ENCODE data around the gene CLCN7. TPM values are rescaled to one million over a fixed set of nuclear protein-coding genes. Genes with fewer than 3 reads are reported as not detected.

The CLCN7 gene
- polyA plus RNA-seq, 1 donor from 2014 or later: 40.9 TPM

DNA sequence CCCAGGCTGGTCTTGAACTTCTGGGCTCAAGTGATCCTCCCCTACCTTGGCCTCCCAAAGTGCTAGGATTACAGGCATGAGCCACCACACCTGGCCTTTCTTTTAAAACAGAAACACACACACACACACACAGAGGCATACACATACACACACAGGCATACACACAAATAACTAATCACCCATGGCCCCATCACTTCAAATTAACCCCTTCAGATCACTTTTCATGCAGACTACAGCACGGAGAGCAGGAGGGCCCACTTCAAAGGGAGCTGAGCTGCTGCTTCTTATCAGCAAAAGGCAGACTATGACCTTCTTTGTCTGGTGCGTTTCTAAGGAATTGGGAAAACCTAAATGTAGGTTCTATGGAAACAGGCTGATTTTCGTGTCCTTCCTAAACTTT lies 1.9 kb downstream of the CLCN7 start:
- Histone ChIP-seq H3K9ac (ENCODE audit: low read length) (no peak overlapping the region), H3K36me3 (ENCODE audit: insufficient read depth, low read length) (no peaks in the 10 kb centered on the region), H3K79me2 (replicated peaks; ENCODE audit: insufficient read depth, low read length) (peaks cover 17% of the 10 kb centered on the region), H3K9me3 (ENCODE audit: low read length) (no peaks in the 10 kb centered on the region), H3K27ac (ENCODE audit: low read length) (no peak overlapping the region), H3K4me3 (ENCODE audit: low read length) (no peak overlapping the region), H3F3A (ENCODE audit: insufficient read depth, low read length, poor library complexity, severe bottlenecking) (no peaks in the 10 kb centered on the region), H3K9me2 (ENCODE audit: insufficient read depth, low read length) (no peaks in the 10 kb centered on the region), H3K27me3 (ENCODE audit: insufficient read depth, low read depth, low read length) (no peaks in the 10 kb centered on the region), H4K20me1 (ENCODE audit: insufficient read depth) (no peaks in the 10 kb centered on the region), H2AFZ (ENCODE audit: low read depth, low read length) (no peak overlapping the region), H3K4me2 (ENCODE audit: low read length) (no peak overlapping the region)
- TF ChIP-seq, protein P1, sequence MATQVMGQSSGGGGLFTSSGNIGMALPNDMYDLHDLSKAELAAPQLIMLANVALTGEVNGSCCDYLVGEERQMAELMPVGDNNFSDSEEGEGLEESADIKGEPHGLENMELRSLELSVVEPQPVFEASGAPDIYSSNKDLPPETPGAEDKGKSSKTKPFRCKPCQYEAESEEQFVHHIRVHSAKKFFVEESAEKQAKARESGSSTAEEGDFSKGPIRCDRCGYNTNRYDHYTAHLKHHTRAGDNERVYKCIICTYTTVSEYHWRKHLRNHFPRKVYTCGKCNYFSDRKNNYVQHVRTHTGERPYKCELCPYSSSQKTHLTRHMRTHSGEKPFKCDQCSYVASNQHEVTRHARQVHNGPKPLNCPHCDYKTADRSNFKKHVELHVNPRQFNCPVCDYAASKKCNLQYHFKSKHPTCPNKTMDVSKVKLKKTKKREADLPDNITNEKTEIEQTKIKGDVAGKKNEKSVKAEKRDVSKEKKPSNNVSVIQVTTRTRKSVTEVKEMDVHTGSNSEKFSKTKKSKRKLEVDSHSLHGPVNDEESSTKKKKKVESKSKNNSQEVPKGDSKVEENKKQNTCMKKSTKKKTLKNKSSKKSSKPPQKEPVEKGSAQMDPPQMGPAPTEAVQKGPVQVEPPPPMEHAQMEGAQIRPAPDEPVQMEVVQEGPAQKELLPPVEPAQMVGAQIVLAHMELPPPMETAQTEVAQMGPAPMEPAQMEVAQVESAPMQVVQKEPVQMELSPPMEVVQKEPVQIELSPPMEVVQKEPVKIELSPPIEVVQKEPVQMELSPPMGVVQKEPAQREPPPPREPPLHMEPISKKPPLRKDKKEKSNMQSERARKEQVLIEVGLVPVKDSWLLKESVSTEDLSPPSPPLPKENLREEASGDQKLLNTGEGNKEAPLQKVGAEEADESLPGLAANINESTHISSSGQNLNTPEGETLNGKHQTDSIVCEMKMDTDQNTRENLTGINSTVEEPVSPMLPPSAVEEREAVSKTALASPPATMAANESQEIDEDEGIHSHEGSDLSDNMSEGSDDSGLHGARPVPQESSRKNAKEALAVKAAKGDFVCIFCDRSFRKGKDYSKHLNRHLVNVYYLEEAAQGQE (IDR thresholded peaks at IDR 0.05; ENCODE audit: borderline replicate concordance): no peak
- TF ChIP-seq RAD21 (conservative IDR thresholded peaks at IDR 0.05) (no peak), SMC3 (conservative IDR thresholded peaks at IDR 0.05; ENCODE audit: poor library complexity) (no peak), POLR2AphosphoS5 (IDR thresholded peaks at IDR 0.05) (no peak)

DNA sequence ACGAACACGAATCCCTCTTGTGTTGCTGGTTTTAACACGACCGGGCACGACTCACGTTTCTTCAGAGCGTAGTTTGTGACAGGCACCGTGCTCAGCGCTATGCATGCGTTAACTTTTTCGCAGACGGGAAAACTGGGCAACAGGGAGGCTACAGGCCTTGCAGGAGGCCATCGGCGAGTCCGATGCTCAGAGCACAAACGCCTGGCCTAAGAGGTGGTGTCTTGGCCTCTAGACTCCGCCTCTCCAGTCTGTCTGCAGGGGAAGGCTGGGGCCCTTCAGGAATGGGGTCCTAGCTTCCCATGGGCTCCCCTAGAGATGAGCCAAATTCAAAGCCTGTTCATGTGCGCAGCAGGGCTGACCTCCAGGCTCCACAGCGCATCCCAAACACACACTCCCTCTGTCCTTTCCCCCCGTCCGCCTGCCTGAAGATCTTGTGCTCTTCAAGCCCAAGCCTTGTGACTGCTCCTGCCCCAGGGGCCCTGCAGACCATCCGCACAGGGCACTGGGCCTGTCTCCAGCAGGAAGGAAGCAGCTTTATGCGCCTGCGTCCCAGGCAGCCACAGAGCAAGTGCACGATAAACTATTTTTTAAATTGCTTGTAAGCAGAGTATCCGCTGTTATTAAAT lies 3.1 kb downstream of the CLCN7 start:
- Histone ChIP-seq H3F3A (ENCODE audit: insufficient read depth, low read length, poor library complexity, severe bottlenecking) (no peaks in the 10 kb centered on the region), H3K4me3 (ENCODE audit: low read length) (no peak overlapping the region), H3K9me3 (ENCODE audit: low read length) (no peaks in the 10 kb centered on the region), H3K79me2 (replicated peaks; ENCODE audit: insufficient read depth, low read length) (peaks cover 17% of the 10 kb centered on the region), H3K9ac (ENCODE audit: low read length) (no peak overlapping the region), H3K9me2 (ENCODE audit: insufficient read depth, low read length) (no peaks in the 10 kb centered on the region), H3K36me3 (ENCODE audit: insufficient read depth, low read length) (no peaks in the 10 kb centered on the region), H3K27ac (ENCODE audit: low read length) (no peak overlapping the region), H3K4me2 (ENCODE audit: low read length) (no peak overlapping the region), H4K20me1 (ENCODE audit: insufficient read depth) (no peaks in the 10 kb centered on the region), H3K27me3 (ENCODE audit: insufficient read depth, low read depth, low read length) (no peaks in the 10 kb centered on the region), H2AFZ (ENCODE audit: low read depth, low read length) (no peak overlapping the region)
- TF ChIP-seq SMC3 (conservative IDR thresholded peaks at IDR 0.05; ENCODE audit: poor library complexity): no peak
- TF ChIP-seq, protein P2, sequence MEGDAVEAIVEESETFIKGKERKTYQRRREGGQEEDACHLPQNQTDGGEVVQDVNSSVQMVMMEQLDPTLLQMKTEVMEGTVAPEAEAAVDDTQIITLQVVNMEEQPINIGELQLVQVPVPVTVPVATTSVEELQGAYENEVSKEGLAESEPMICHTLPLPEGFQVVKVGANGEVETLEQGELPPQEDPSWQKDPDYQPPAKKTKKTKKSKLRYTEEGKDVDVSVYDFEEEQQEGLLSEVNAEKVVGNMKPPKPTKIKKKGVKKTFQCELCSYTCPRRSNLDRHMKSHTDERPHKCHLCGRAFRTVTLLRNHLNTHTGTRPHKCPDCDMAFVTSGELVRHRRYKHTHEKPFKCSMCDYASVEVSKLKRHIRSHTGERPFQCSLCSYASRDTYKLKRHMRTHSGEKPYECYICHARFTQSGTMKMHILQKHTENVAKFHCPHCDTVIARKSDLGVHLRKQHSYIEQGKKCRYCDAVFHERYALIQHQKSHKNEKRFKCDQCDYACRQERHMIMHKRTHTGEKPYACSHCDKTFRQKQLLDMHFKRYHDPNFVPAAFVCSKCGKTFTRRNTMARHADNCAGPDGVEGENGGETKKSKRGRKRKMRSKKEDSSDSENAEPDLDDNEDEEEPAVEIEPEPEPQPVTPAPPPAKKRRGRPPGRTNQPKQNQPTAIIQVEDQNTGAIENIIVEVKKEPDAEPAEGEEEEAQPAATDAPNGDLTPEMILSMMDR (IDR thresholded peaks at IDR 0.05; ENCODE audit: poor library complexity, severe bottlenecking): no peak
- no peak for TF ChIP-seq POLR2AphosphoS5 (IDR thresholded peaks at IDR 0.05)
- TF ChIP-seq TAF1 (IDR thresholded peaks at IDR 0.05; ENCODE audit: low read depth): no peak
- TF ChIP-seq EZH2 (IDR thresholded peaks at IDR 0.05; ENCODE audit: borderline replicate concordance, insufficient read depth, low read length, poor library complexity, severe bottlenecking): no peak
- TF ChIP-seq RAD21 (conservative IDR thresholded peaks at IDR 0.05): no peak
- TF ChIP-seq MXI1 (conservative IDR thresholded peaks at IDR 0.05; ENCODE audit: poor library complexity, severe bottlenecking): no peak
